Neural progenitor cell (in vitro differentiated cells): ENCODE data around the gene TNS3. TPM values are rescaled to one million over a fixed set of nuclear protein-coding genes. Genes with fewer than 3 reads are reported as not detected.

Experiments used
- DNase-seq: peaks from one replicate; pipeline ENCODE4 v3.0.0-alpha.2; 2016; ENCODE audit warnings: low spot score
- H2AFZ ChIP-seq: fragments of 200-600 bp; sonication (generic); replicated peaks from 2 replicates; pipeline ENCODE4 v1.6.1; 2016; ENCODE audit warnings: antibody characterized with exemption
- H3F3A ChIP-seq: fragments of 200-600 bp; sonication (generic); 2 replicates; pipeline ENCODE4 v1.6.1; 2016; ENCODE audit warnings: antibody characterized with exemption, low read depth
- H3K27ac ChIP-seq: fragments of 200-600 bp; sonication (generic); 2 replicates; pipeline ENCODE4 v1.5.1; 2016; ENCODE audit warnings: mild to moderate bottlenecking
- H3K27me3 ChIP-seq: fragments of 200-600 bp; sonication (generic); 2 replicates; pipeline ENCODE4 v1.6.1; 2016; ENCODE audit warnings: mild to moderate bottlenecking, moderate library complexity
- H3K36me3 ChIP-seq: fragments of 200-600 bp; sonication (generic); 2 replicates; pipeline ENCODE4 v1.5.1; 2016
- H3K4me1 ChIP-seq: fragments of 200-600 bp; sonication (generic); 2 replicates; pipeline ENCODE4 v1.6.1; 2016; ENCODE audit warnings: mixed run types
- H3K4me2 ChIP-seq: fragments of 200-600 bp; sonication (generic); 2 replicates; pipeline ENCODE4 v1.6.1; 2016
- H3K4me3 ChIP-seq: fragments of 200-600 bp; sonication (generic); 2 replicates; pipeline ENCODE4 v1.5.1; 2016
- H3K79me2 ChIP-seq: fragments of 200-600 bp; sonication (generic); 2 replicates; pipeline ENCODE4 v1.6.1; 2016; ENCODE audit warnings: low read depth
- H3K9ac ChIP-seq: fragments of 200-600 bp; sonication (generic); 2 replicates; pipeline ENCODE4 v1.6.1; 2016
- H3K9me3 ChIP-seq: fragments of 200-600 bp; sonication (generic); 2 replicates; pipeline ENCODE4 v1.5.1; 2016; ENCODE audit warnings: low read depth
- H4K20me1 ChIP-seq: fragments of 200-600 bp; sonication (generic); 2 replicates; pipeline ENCODE4 v1.6.1; 2016; ENCODE audit warnings: low read depth
- H3K27ac Mint-ChIP-seq: 3 replicates; pipeline ENCODE4 v1.8.0; 2021; ENCODE audit warnings: mixed read lengths
- H3K27me3 Mint-ChIP-seq: 2 replicates; pipeline ENCODE4 v1.8.0; 2022; ENCODE audit warnings: low read depth, mild to moderate bottlenecking, inconsistent platforms, moderate library complexity, mixed read lengths; ENCODE audit not compliant: insufficient read depth
- H3K36me3 Mint-ChIP-seq: 3 replicates; pipeline ENCODE4 v1.8.0; 2021; ENCODE audit warnings: mixed read lengths
- H3K4me1 Mint-ChIP-seq: 3 replicates; pipeline ENCODE4 v1.8.0; 2021; ENCODE audit warnings: mixed read lengths
- H3K4me3 Mint-ChIP-seq: 3 replicates; pipeline ENCODE4 v1.8.0; 2021; ENCODE audit warnings: mild to moderate bottlenecking, moderate library complexity, mixed read lengths
- H3K9me3 Mint-ChIP-seq: 3 replicates; pipeline ENCODE4 v1.8.0; 2020; ENCODE audit warnings: mixed read lengths
- EZH2 ChIP-seq: fragments of 200-600 bp; sonication (generic); IDR thresholded peaks from 2 replicates; pipeline ENCODE4 v1.6.1; 2017; ENCODE audit warnings: antibody characterized with exemption, mild to moderate bottlenecking, moderate library complexity
- EZH2phosphoT487 ChIP-seq: fragments of 200-600 bp; sonication (generic); IDR thresholded peaks from 2 replicates; pipeline ENCODE4 v1.6.1; 2017; ENCODE audit warnings: antibody characterized with exemption
- total RNA-seq: library from RNA; depleted of rRNA; stranded (reverse); fragments of >200 nt; gene quantifications from 2 replicates; pipeline ENCODE4 v1.2.3, GENCODE V29; 2015; ENCODE audit warnings: low replicate concordance
- TF ChIP-seq, protein P1 (sequence below): fragments of 200-600 bp; sonication (generic); IDR thresholded peaks from 2 replicates; pipeline ENCODE4 v1.5.1; 2017; ENCODE audit warnings: antibody characterized with exemption, mild to moderate bottlenecking

The TNS3 gene
- total RNA-seq, 1 donor from 2014 or later, result 15.0 TPM

DNA sequence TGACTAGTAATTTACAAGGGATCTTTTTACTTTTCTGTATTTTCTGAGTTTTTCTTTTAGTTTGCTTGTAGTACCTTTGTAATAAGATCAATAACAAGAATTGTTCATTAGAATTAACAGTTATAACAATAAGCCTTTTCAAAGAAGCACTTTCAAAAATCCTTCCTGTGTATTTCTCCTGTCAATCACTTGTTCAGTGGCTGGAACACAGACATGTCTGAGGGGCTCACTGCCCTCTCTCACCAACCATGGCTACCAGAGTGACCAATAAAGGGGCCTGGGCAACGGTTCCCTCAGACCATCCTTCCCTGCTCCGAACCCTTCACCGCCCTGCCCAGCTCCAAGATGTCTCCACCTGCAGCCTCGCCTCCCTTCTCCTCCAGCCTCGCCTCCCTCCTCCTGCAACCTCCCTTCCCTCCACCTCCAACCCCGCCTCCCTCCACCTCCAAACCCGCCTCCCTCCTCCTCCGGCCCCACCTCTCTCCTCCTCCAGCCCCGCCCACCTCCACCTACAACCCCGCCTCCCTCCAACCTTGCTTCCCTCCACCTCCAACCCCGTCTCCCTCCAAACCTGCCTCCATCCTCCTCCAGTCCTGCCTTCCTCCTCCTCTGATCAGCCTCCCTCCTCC is 353.4 kb downstream of the TNS3 start:
- Histone ChIP-seq H3K79me2 (no peaks in the 10 kb centered on the region), H2AFZ (no peak overlapping the region), H3K4me3 (no peak overlapping the region), H3F3A (no peaks in the 10 kb centered on the region), H3K27ac (no peak overlapping the region), H3K4me2 (no peak overlapping the region), H3K27me3 (no peaks in the 10 kb centered on the region), H3K36me3 (no peaks in the 10 kb centered on the region), H3K4me1 (no peaks in the 10 kb centered on the region), H3K9ac (no peak overlapping the region), H4K20me1 (no peaks in the 10 kb centered on the region), H3K9me3 (no peaks in the 10 kb centered on the region)
- Mint-ChIP-seq H3K27me3 (peaks cover 8% of the 10 kb centered on the region), H3K36me3 (no peaks in the 10 kb centered on the region), H3K4me3 (no peak overlapping the region), H3K27ac (no peak overlapping the region), H3K9me3 (no peaks in the 10 kb centered on the region), H3K4me1 (peaks cover 9% of the 10 kb centered on the region)
- DNase-seq, result no peak
- no peak for TF ChIP-seq EZH2phosphoT487
- TF ChIP-seq, protein P1, sequence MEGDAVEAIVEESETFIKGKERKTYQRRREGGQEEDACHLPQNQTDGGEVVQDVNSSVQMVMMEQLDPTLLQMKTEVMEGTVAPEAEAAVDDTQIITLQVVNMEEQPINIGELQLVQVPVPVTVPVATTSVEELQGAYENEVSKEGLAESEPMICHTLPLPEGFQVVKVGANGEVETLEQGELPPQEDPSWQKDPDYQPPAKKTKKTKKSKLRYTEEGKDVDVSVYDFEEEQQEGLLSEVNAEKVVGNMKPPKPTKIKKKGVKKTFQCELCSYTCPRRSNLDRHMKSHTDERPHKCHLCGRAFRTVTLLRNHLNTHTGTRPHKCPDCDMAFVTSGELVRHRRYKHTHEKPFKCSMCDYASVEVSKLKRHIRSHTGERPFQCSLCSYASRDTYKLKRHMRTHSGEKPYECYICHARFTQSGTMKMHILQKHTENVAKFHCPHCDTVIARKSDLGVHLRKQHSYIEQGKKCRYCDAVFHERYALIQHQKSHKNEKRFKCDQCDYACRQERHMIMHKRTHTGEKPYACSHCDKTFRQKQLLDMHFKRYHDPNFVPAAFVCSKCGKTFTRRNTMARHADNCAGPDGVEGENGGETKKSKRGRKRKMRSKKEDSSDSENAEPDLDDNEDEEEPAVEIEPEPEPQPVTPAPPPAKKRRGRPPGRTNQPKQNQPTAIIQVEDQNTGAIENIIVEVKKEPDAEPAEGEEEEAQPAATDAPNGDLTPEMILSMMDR, result no peak

DNA sequence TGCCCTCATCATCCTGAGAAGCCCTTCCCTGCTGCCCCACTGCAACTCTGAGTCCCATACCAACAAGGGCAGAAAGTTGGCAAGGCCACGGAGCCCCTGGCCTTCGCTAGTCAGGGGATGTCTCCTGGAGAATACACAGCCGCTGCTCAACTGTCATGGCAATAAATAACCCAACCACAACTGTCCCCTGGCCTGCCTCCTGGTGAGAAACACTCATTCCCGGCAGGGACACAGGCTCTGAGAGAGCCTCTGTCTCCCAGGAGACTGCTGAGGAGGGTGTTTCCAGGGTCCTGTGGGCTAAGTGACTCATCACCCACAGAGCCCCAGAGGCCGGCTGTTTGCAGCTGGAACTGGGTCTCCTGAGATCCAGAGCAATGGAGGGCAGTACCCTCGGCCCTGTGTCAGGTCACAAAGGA is 354.1 kb downstream of the TNS3 start:
- H3K9ac ChIP-seq, result no peak overlapping the region
- H3K9me3 Mint-ChIP-seq, result no peaks in the 10 kb centered on the region
- peaks cover 8% of the 10 kb centered on the region for H3K27me3 Mint-ChIP-seq

DNA sequence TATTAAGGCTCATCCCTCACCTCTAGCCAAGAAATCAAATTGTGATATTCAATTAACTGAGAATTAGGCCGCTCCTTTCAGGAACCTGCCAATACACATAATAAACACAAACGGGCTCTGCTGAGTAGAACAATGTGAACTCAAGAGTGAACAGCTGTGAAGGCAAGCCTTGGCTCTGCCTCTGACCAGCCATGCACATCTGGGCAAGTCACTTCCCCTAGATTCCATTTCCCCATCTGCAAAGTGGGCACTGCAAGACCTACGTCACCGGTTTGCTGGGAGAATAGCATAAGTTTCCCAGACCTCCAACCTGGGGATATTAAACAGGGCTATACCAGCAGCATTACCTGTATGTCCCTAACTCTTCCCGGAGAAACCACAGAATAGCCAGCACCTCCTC is 355.2 kb downstream of the TNS3 start:
- Histone ChIP-seq H3K27me3 (no peaks in the 10 kb centered on the region), H3F3A (no peaks in the 10 kb centered on the region), H3K36me3 (no peaks in the 10 kb centered on the region), H3K4me3 (no peak overlapping the region), H3K9me3 (no peaks in the 10 kb centered on the region), H4K20me1 (no peaks in the 10 kb centered on the region), H2AFZ (no peak overlapping the region), H3K9ac (no peak overlapping the region), H3K4me1 (no peaks in the 10 kb centered on the region), H3K79me2 (no peaks in the 10 kb centered on the region), H3K4me2 (no peak overlapping the region), H3K27ac (no peak overlapping the region)
- H3K4me1 Mint-ChIP-seq, result peaks cover 9% of the 10 kb centered on the region
- no peaks in the 10 kb centered on the region for H3K36me3 Mint-ChIP-seq
- TF ChIP-seq EZH2, result no peak
- no peak for TF ChIP-seq EZH2phosphoT487
- TF ChIP-seq, protein P1, result no peak
- H3K4me3 Mint-ChIP-seq, result no peak overlapping the region
- peak overlapping the region; percentile 52 for H3K27ac Mint-ChIP-seq
- peaks cover 8% of the 10 kb centered on the region for H3K27me3 Mint-ChIP-seq
- no peak for DNase-seq
- H3K9me3 Mint-ChIP-seq, result no peaks in the 10 kb centered on the region

More for the DNA sequence above, 354.1 kb downstream of the TNS3 start:
- no peak overlapping the region for H3K4me3 Mint-ChIP-seq
- Histone ChIP-seq H3K27me3 (no peaks in the 10 kb centered on the region), H3K9me3 (no peaks in the 10 kb centered on the region), H4K20me1 (no peaks in the 10 kb centered on the region), H3K4me1 (no peaks in the 10 kb centered on the region), H3K36me3 (no peaks in the 10 kb centered on the region), H2AFZ (no peak overlapping the region), H3F3A (no peaks in the 10 kb centered on the region), H3K4me2 (no peak overlapping the region), H3K79me2 (no peaks in the 10 kb centered on the region), H3K4me3 (no peak overlapping the region), H3K27ac (no peak overlapping the region)
- DNase-seq, result no peak
- TF ChIP-seq EZH2 (no peak), EZH2phosphoT487 (no peak)
- TF ChIP-seq, protein P1, result no peak
- peaks cover 9% of the 10 kb centered on the region for H3K4me1 Mint-ChIP-seq
- no peak overlapping the region for H3K27ac Mint-ChIP-seq
- no peaks in the 10 kb centered on the region for H3K36me3 Mint-ChIP-seq
